ENCODE measurements around the gene EVA1B.

The EVA1B gene

DNA sequence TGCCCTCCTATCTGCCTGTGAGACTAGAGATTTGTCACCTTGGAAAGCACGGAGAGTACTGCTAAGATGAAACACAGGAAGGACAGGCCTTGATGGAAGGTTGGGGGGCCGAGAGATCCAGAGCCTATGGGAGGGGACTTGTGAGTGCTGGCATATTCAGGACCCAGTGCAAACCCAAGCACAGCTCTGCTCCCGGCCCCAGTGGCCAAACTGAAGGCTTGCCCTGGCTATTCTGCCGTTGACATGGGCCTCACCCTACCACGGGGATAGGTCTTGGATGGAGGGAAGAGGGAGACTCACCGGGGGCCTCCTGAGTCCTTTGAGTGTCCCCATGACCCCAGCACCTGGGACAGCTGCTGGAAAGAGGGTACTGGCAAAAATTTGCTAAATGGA lies 4.6 kb upstream of the EVA1B start:
- WGBS, 2 donors (ENCODE audit: extremely low coverage in 2 of 2, insufficient read length in 2 of 2, insufficient replicate concordance in 1 of 2) = no CpG with 5 or more reads among the region's 6 CpGs
- no peaks in the 10 kb centered on the region for H3K79me1 ChIP-seq (ENCODE audit: low read depth, low read length)
- no peaks in the 10 kb centered on the region for H3K9me3 ChIP-seq (replicated peaks in 1 of 2; ENCODE audit: control insufficient read depth in 2 of 2, insufficient read depth in 1 of 2, low read depth in 1 of 2, low read length in 2 of 2)
- H3K14ac ChIP-seq (ENCODE audit: low read length) = no peak overlapping the region
- H3K18ac ChIP-seq (ENCODE audit: low read length) = no peak overlapping the region
- H2BK15ac ChIP-seq (ENCODE audit: low read length) = peak overlapping the region; percentile 18
- H3K4ac ChIP-seq (ENCODE audit: low read length) = no peak overlapping the region
- H2BK12ac ChIP-seq (ENCODE audit: low read length) = no peak overlapping the region
- DNase-seq (ENCODE audit: low spot score) = no peak
- H2BK5ac ChIP-seq (ENCODE audit: low read length) = no peak overlapping the region
- peak overlapping the region; percentile 76 for H3K23ac ChIP-seq (ENCODE audit: low read depth, low read length, poor library complexity)
- H3K9ac ChIP-seq (ENCODE audit: low read depth, low read length, poor library complexity) = no peak overlapping the region
- H3K36me3 ChIP-seq (replicated peaks in 1 of 2; ENCODE audit: control insufficient read depth in 2 of 2, insufficient read depth in 2 of 2, low read length in 2 of 2) = peaks cover 0 to 5% of the 10 kb centered on the region in 2 donors
- no peak overlapping the region for H2BK120ac ChIP-seq (ENCODE audit: low read depth, low read length)
- H3K4me1 ChIP-seq (ENCODE audit: control insufficient read depth in 2 of 2, insufficient read depth in 1 of 2, low read depth in 1 of 2, low read length in 2 of 2) = peaks cover 7 to 11% of the 10 kb centered on the region in 2 donors
- H3K27ac ChIP-seq (replicated peaks; ENCODE audit: low read length) = no peak overlapping the region
- no peak overlapping the region for H3K4me2 ChIP-seq (ENCODE audit: insufficient read depth, low read length, poor library complexity, severe bottlenecking)
- no peak overlapping the region for H2AK5ac ChIP-seq (ENCODE audit: low read depth, low read length)
- no peak overlapping the region for H4K8ac ChIP-seq (ENCODE audit: low read depth, low read length)
- no peak overlapping the region for H3K4me3 ChIP-seq (ENCODE audit: low read length in 2 of 2)
- no peak overlapping the region for H4K91ac ChIP-seq (ENCODE audit: low read depth, low read length, poor library complexity)
- no peak overlapping the region for H2AFZ ChIP-seq (ENCODE audit: low read length)
- peaks cover 0 to 7% (median 0%) of the 10 kb centered on the region in 3 experiments for H3K27me3 ChIP-seq (ENCODE audit: control insufficient read depth in 3 of 3, insufficient read depth in 3 of 3, low read depth in 1 of 3, low read length in 3 of 3)

DNA sequence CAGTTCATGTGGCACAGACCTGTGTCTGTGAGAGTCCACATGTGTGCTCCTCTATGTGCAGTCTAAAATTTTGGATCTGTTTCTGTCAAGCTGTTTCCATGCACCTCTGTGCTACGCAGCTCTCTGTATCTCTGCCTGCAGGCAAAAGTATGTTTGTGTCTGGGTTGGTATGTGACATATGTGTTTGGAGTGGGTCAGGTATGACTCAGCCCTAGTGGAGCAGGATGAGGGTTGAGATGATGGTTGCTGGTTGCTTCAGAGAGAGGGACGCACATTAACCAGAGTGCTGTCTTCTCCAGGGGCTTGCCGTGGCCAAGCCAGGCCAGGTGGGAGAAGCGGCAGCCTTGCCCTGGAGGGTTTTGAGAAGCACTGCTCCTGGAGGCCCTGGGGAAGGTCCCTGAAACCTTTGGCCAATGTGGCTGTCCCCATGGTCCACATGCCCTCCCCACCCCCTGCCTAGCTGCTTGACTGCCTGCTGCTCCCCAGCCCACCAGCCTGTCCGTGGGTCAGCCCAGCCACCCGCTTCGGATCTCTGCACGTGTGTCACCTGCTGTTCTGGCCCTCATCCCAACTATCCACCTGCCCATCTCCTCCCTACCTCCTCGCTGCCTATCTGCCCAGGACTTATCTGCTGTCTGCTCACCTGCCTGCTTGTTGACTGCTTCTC lies 4.1 kb upstream of the EVA1B start:
- no peaks in the 10 kb centered on the region for H3K9me3 ChIP-seq (replicated peaks in 1 of 2; ENCODE audit: control insufficient read depth in 2 of 2, insufficient read depth in 1 of 2, low read depth in 1 of 2, low read length in 2 of 2)
- H2BK12ac ChIP-seq (ENCODE audit: low read length) = peak overlapping the region; percentile 7
- H3K23ac ChIP-seq (ENCODE audit: low read depth, low read length, poor library complexity) = no peak overlapping the region
- H4K91ac ChIP-seq (ENCODE audit: low read depth, low read length, poor library complexity) = no peak overlapping the region
- no peak overlapping the region for H3K4me3 ChIP-seq (ENCODE audit: low read length in 2 of 2)
- H3K27me3 ChIP-seq (ENCODE audit: control insufficient read depth in 3 of 3, insufficient read depth in 3 of 3, low read depth in 1 of 3, low read length in 3 of 3) = peaks cover 0 to 12% (median 0%) of the 10 kb centered on the region in 3 experiments
- peaks cover 0 to 5% of the 10 kb centered on the region in 2 donors for H3K36me3 ChIP-seq (replicated peaks in 1 of 2; ENCODE audit: control insufficient read depth in 2 of 2, insufficient read depth in 2 of 2, low read length in 2 of 2)
- H2AK5ac ChIP-seq (ENCODE audit: low read depth, low read length) = no peak overlapping the region
- H3K14ac ChIP-seq (ENCODE audit: low read length) = no peak overlapping the region
- no peak for DNase-seq (ENCODE audit: low spot score)
- H3K4me1 ChIP-seq (ENCODE audit: control insufficient read depth in 2 of 2, insufficient read depth in 1 of 2, low read depth in 1 of 2, low read length in 2 of 2) = peaks cover 7 to 11% of the 10 kb centered on the region in 2 donors
- H3K79me1 ChIP-seq (ENCODE audit: low read depth, low read length) = no peaks in the 10 kb centered on the region
- no peak overlapping the region for H2BK5ac ChIP-seq (ENCODE audit: low read length)
- H3K9ac ChIP-seq (ENCODE audit: low read depth, low read length, poor library complexity) = no peak overlapping the region
- H4K8ac ChIP-seq (ENCODE audit: low read depth, low read length) = no peak overlapping the region
- peak overlapping the region; percentile 47 for H2BK120ac ChIP-seq (ENCODE audit: low read depth, low read length)
- no peak overlapping the region for H3K18ac ChIP-seq (ENCODE audit: low read length)
- H3K4me2 ChIP-seq (ENCODE audit: insufficient read depth, low read length, poor library complexity, severe bottlenecking) = no peak overlapping the region
- WGBS, 2 donors (ENCODE audit: extremely low coverage in 2 of 2, insufficient read length in 2 of 2, insufficient replicate concordance in 1 of 2) = no CpG with 5 or more reads among the region's 9 CpGs
- no peak overlapping the region for H3K4ac ChIP-seq (ENCODE audit: low read length)
- no peak overlapping the region for H3K27ac ChIP-seq (replicated peaks; ENCODE audit: low read length)
- peak overlapping the region; percentile 18 for H2BK15ac ChIP-seq (ENCODE audit: low read length)
- H2AFZ ChIP-seq (ENCODE audit: low read length) = no peak overlapping the region

DNA sequence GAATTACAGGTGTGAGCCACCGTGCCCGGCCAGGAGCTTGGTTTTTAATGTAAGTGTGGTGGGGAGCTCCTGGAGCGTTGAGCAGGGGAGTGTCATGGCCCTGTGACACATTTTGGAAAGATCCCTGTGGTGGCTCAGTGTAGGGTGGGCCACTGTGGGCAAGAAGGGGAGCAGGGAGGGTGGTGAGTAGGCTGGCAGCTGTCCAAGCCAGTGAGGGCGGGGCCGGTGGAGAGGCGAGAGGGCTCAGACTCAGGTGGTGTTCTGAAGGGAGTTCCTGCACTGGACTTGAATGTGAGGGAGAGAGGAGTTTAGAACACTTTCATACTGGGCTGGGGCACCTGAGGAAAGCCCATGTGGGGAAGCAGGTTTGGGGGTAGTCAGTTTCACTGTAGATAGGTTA lies 3.1 kb upstream of the EVA1B start:
- peaks cover 12 to 20% of the 10 kb centered on the region in 2 donors for H3K4me1 ChIP-seq (ENCODE audit: control insufficient read depth in 2 of 2, insufficient read depth in 1 of 2, low read depth in 1 of 2, low read length in 2 of 2)
- H3K23ac ChIP-seq (ENCODE audit: low read depth, low read length, poor library complexity) = no peak overlapping the region
- peaks cover 0 to 23% (median 0%) of the 10 kb centered on the region in 3 experiments for H3K27me3 ChIP-seq (ENCODE audit: control insufficient read depth in 3 of 3, insufficient read depth in 3 of 3, low read depth in 1 of 3, low read length in 3 of 3)
- peaks cover 0 to 9% of the 10 kb centered on the region in 2 donors for H3K36me3 ChIP-seq (replicated peaks in 1 of 2; ENCODE audit: control insufficient read depth in 2 of 2, insufficient read depth in 2 of 2, low read length in 2 of 2)
- no CpG with 5 or more reads among the region's 6 CpGs for WGBS, 2 donors (ENCODE audit: extremely low coverage in 2 of 2, insufficient read length in 2 of 2, insufficient replicate concordance in 1 of 2)
- H4K8ac ChIP-seq (ENCODE audit: low read depth, low read length) = no peak overlapping the region
- H3K79me1 ChIP-seq (ENCODE audit: low read depth, low read length) = no peaks in the 10 kb centered on the region
- no peak overlapping the region for H2BK120ac ChIP-seq (ENCODE audit: low read depth, low read length)
- no peak overlapping the region for H2BK5ac ChIP-seq (ENCODE audit: low read length)
- H3K27ac ChIP-seq (replicated peaks; ENCODE audit: low read length) = no peak overlapping the region
- H3K18ac ChIP-seq (ENCODE audit: low read length) = no peak overlapping the region
- no peak overlapping the region for H2AFZ ChIP-seq (ENCODE audit: low read length)
- H4K91ac ChIP-seq (ENCODE audit: low read depth, low read length, poor library complexity) = no peak overlapping the region
- H2AK5ac ChIP-seq (ENCODE audit: low read depth, low read length) = peak overlapping the region; percentile 14
- no peak for DNase-seq (ENCODE audit: low spot score)
- H3K4ac ChIP-seq (ENCODE audit: low read length) = no peak overlapping the region
- H2BK15ac ChIP-seq (ENCODE audit: low read length) = no peak overlapping the region
- H2BK12ac ChIP-seq (ENCODE audit: low read length) = no peak overlapping the region
- H3K9me3 ChIP-seq (replicated peaks in 1 of 2; ENCODE audit: control insufficient read depth in 2 of 2, insufficient read depth in 1 of 2, low read depth in 1 of 2, low read length in 2 of 2) = peaks cover 0 to under 1% of the 10 kb centered on the region in 2 donors
- no peak overlapping the region for H3K4me2 ChIP-seq (ENCODE audit: insufficient read depth, low read length, poor library complexity, severe bottlenecking)
- no peak overlapping the region for H3K9ac ChIP-seq (ENCODE audit: low read depth, low read length, poor library complexity)
- H3K4me3 ChIP-seq (ENCODE audit: low read length in 2 of 2) = no peak overlapping the region
- H3K14ac ChIP-seq (ENCODE audit: low read length) = no peak overlapping the region

DNA sequence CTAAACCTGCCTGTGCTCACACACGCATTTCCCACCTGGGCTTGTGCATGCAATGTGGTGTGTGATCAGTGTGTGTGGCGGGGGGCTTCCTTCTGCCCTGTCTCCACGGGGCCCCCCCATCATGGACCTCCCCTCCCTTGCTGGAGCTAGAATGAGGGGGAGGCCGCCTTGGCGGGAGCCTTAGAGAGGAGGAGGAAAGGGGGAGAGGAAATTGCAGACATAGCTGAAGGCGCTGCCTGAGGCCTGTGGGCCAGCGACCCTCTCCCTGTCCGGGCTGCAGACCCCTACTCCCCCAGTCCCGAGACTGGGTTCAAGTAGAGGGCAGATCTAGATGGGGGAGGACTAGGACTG lies 883 bp upstream of the EVA1B start:
- Histone ChIP-seq H2BK5ac (ENCODE audit: low read length) (peak overlapping the region; percentile 83), H4K91ac (ENCODE audit: low read depth, low read length, poor library complexity) (no peak overlapping the region), H3K4me1 (ENCODE audit: control insufficient read depth in 2 of 2, insufficient read depth in 1 of 2, low read depth in 1 of 2, low read length in 2 of 2) (peaks cover 14 to 25% of the 10 kb centered on the region in 2 donors), H3K4me3 (ENCODE audit: low read length in 2 of 2) (peak overlapping the region in 1 of 2 donors; percentile 45), H2AK5ac (ENCODE audit: low read depth, low read length) (peak overlapping the region; percentile 30), H3K9me3 (replicated peaks in 1 of 2; ENCODE audit: control insufficient read depth in 2 of 2, insufficient read depth in 1 of 2, low read depth in 1 of 2, low read length in 2 of 2) (peaks cover 0 to 2% of the 10 kb centered on the region in 2 donors), H2BK120ac (ENCODE audit: low read depth, low read length) (no peak overlapping the region), H3K4me2 (ENCODE audit: insufficient read depth, low read length, poor library complexity, severe bottlenecking) (peak overlapping the region; percentile 43), H3K4ac (ENCODE audit: low read length) (no peak overlapping the region), H3K36me3 (replicated peaks in 1 of 2; ENCODE audit: control insufficient read depth in 2 of 2, insufficient read depth in 2 of 2, low read length in 2 of 2) (peaks cover 0 to 29% of the 10 kb centered on the region in 2 donors), H3K9ac (ENCODE audit: low read depth, low read length, poor library complexity) (peak overlapping the region; percentile 34), H3K14ac (ENCODE audit: low read length) (no peak overlapping the region), H3K27ac (replicated peaks; ENCODE audit: low read length) (no peak overlapping the region), H2BK15ac (ENCODE audit: low read length) (peak overlapping the region; percentile 79), H3K18ac (ENCODE audit: low read length) (peak overlapping the region; percentile 93), H3K27me3 (ENCODE audit: control insufficient read depth in 3 of 3, insufficient read depth in 3 of 3, low read depth in 1 of 3, low read length in 3 of 3) (peaks cover 0 to 37% (median 2%) of the 10 kb centered on the region in 3 experiments), H2BK12ac (ENCODE audit: low read length) (peak overlapping the region; percentile 82), H3K79me1 (ENCODE audit: low read depth, low read length) (no peaks in the 10 kb centered on the region), H3K23ac (ENCODE audit: low read depth, low read length, poor library complexity) (peak overlapping the region; percentile 47), H4K8ac (ENCODE audit: low read depth, low read length) (no peak overlapping the region), H2AFZ (ENCODE audit: low read length) (peak overlapping the region; percentile 80)
- DNase-seq (ENCODE audit: low spot score) = no peak
- no CpG with 5 or more reads among the region's 9 CpGs for WGBS, 2 donors (ENCODE audit: extremely low coverage in 2 of 2, insufficient read length in 2 of 2, insufficient replicate concordance in 1 of 2)
